Neural progenitor cell (in vitro differentiated cells): ENCODE measurements around the gene LPCAT2.

Source experiments
- EZH2 ChIP-seq: fragments of 200-600 bp; sonication (generic); IDR thresholded peaks from 2 replicates; pipeline ENCODE4 v1.6.1; 2017; ENCODE audit warnings: antibody characterized with exemption, mild to moderate bottlenecking, moderate library complexity
- EZH2phosphoT487 ChIP-seq: fragments of 200-600 bp; sonication (generic); IDR thresholded peaks from 2 replicates; pipeline ENCODE4 v1.6.1; 2017; ENCODE audit warnings: antibody characterized with exemption
- TF ChIP-seq, protein P1 (sequence below): fragments of 200-600 bp; sonication (generic); IDR thresholded peaks from 2 replicates; pipeline ENCODE4 v1.5.1; 2017; ENCODE audit warnings: antibody characterized with exemption, mild to moderate bottlenecking

- TF ChIP-seq, protein P1, sequence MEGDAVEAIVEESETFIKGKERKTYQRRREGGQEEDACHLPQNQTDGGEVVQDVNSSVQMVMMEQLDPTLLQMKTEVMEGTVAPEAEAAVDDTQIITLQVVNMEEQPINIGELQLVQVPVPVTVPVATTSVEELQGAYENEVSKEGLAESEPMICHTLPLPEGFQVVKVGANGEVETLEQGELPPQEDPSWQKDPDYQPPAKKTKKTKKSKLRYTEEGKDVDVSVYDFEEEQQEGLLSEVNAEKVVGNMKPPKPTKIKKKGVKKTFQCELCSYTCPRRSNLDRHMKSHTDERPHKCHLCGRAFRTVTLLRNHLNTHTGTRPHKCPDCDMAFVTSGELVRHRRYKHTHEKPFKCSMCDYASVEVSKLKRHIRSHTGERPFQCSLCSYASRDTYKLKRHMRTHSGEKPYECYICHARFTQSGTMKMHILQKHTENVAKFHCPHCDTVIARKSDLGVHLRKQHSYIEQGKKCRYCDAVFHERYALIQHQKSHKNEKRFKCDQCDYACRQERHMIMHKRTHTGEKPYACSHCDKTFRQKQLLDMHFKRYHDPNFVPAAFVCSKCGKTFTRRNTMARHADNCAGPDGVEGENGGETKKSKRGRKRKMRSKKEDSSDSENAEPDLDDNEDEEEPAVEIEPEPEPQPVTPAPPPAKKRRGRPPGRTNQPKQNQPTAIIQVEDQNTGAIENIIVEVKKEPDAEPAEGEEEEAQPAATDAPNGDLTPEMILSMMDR, result no peak
- TF ChIP-seq EZH2 (no peak), EZH2phosphoT487 (no peak)
Measured at GRCh38 chr16:55468352-55468990, 40.4 kb upstream of the LPCAT2 start.
